Endothelial cell of umbilical vein (primary cell): ENCODE data around the gene DNAJC11. TPM values are rescaled to one million over a fixed set of nuclear protein-coding genes. Genes with fewer than 3 reads are reported as not detected.

ENCODE experiments used
- BruUV-seq: library from RNA; stranded (reverse); fragments of 400-500 nt; replicated peaks from 2 replicates; lab custom pipeline; 2021; lab: Mats Ljungman, UMichigan
- CTCF ChIA-PET: fragments of 300-600, 350-600 bp; sonication (Branson Sonifier 250); formaldehyde crosslinking; loops from one replicate; lab custom pipeline; 2021; ENCODE audit warnings: antibody characterized with exemption, inconsistent platforms; lab: Charles Lee
- POLR2A ChIA-PET: fragments of 300-600, 350-600 bp; sonication (Branson Sonifier 250); formaldehyde crosslinking; loops from one replicate; lab custom pipeline; 2021; ENCODE audit warnings: antibody characterized with exemption, inconsistent platforms; lab: Charles Lee
- DNase-seq: peaks from one replicate; pipeline ENCODE4 v3.0.0-alpha.2; 2011; ENCODE audit warnings: low read depth, low spot score
- FAIRE-seq: peaks from 2 replicates; lab custom pipeline; 2011; peaks lifted over from hg19 to GRCh38; lab: Jason Lieb, UNC
- H2AFZ ChIP-seq: 2 replicates; pipeline ENCODE4 v1.6.0; 2012; ENCODE audit warnings: low read depth, low read length, control low read depth, inconsistent platforms
- H3K27ac ChIP-seq: 2 replicates; pipeline ENCODE4 v1.5.1; 2011; ENCODE audit warnings: low read depth, mild to moderate bottlenecking, control low read depth, low read length, moderate library complexity; ENCODE audit not compliant: insufficient read depth
- H3K27me3 ChIP-seq, 2 experiments: 2 replicates each; pipeline versions ENCODE4 v1.6.0 to v1.6.1; 2011; ENCODE audit warnings: low read length in 2 of 2, mixed read lengths in 1 of 2; ENCODE audit not compliant: control insufficient read depth in 2 of 2, insufficient read depth in 2 of 2
- H3K36me3 ChIP-seq, 2 experiments: 2 replicates in 1 of 2; 3 replicates in 1 of 2; pipeline ENCODE4 v1.5.1; 2011; ENCODE audit warnings: low read length in 2 of 2, mild to moderate bottlenecking in 1 of 2, moderate library complexity in 1 of 2; ENCODE audit not compliant: control insufficient read depth in 2 of 2, insufficient read depth in 2 of 2; ENCODE audit errors: extremely low read depth in 1 of 2
- H3K4me1 ChIP-seq: 3 replicates; pipeline ENCODE4 v1.5.1; 2011; ENCODE audit warnings: mild to moderate bottlenecking, low read length; ENCODE audit not compliant: control insufficient read depth, insufficient read depth; ENCODE audit errors: extremely low read depth
- H3K4me2 ChIP-seq: 2 replicates; pipeline ENCODE4 v1.6.1; 2011; ENCODE audit warnings: low read length, control low read depth, mixed read lengths; ENCODE audit not compliant: insufficient read depth
- H3K4me3 ChIP-seq, 3 experiments: fragments of 200-600 bp in 1 of 3; sonication (generic), shearing (Covaris generic) in 1 of 3; replicated peaks in 1 of 3; 2 replicates each; pipeline ENCODE4 v1.5.1; 2011 to 2016; ENCODE audit warnings: control low read depth in 3 of 3, low read length in 3 of 3, mild to moderate bottlenecking in 2 of 3, inconsistent platforms in 1 of 3, low read depth in 1 of 3, moderate library complexity in 1 of 3; ENCODE audit not compliant: insufficient read depth in 1 of 3
- H3K79me2 ChIP-seq: 2 replicates; pipeline ENCODE4 v1.6.0; 2012; ENCODE audit warnings: low read length, inconsistent platforms; ENCODE audit not compliant: control insufficient read depth, insufficient read depth
- H3K9ac ChIP-seq: replicated peaks from 2 replicates; pipeline ENCODE3; 2011; ENCODE audit warnings: low read length, control low read depth; ENCODE audit not compliant: insufficient read depth; ENCODE audit errors: extremely low read depth
- H3K9me1 ChIP-seq: replicated peaks from 3 replicates; pipeline ENCODE4 v1.6.0; 2011; ENCODE audit warnings: mild to moderate bottlenecking, low read length; ENCODE audit not compliant: control insufficient read depth, insufficient read depth; ENCODE audit errors: extremely low read depth
- H3K9me3 ChIP-seq: replicated peaks from 2 replicates; pipeline ENCODE4 v1.5.1; 2012; ENCODE audit warnings: low read length, inconsistent platforms; ENCODE audit not compliant: control insufficient read depth, insufficient read depth
- H4K20me1 ChIP-seq: replicated peaks from 2 replicates; pipeline ENCODE3; 2011; ENCODE audit warnings: mild to moderate bottlenecking, low read length; ENCODE audit not compliant: control insufficient read depth, insufficient read depth; ENCODE audit errors: extremely low read depth
- EZH2 ChIP-seq: IDR thresholded peaks from 2 replicates; pipeline ENCODE4 v1.6.1; 2012; ENCODE audit warnings: borderline replicate concordance, low read depth, mild to moderate bottlenecking, moderate library complexity, low read length, inconsistent platforms; ENCODE audit not compliant: severe bottlenecking
- FOS ChIP-seq: IDR thresholded peaks from 2 replicates; pipeline ENCODE4 v1.6.1; 2011; ENCODE audit warnings: mild to moderate bottlenecking, low read length, moderate library complexity, borderline replicate concordance; ENCODE audit not compliant: insufficient read depth
- GATA2 ChIP-seq: IDR thresholded peaks from 2 replicates; pipeline ENCODE4 v1.7.0; 2011; ENCODE audit warnings: low read depth, mild to moderate bottlenecking, moderate library complexity, mixed read lengths, low read length; ENCODE audit not compliant: insufficient read length, insufficient read depth
- JUN ChIP-seq: IDR thresholded peaks from 2 replicates; pipeline ENCODE4 v1.6.1; 2011; ENCODE audit warnings: borderline replicate concordance, low read depth; ENCODE audit not compliant: insufficient read length, insufficient read depth
- MYC ChIP-seq: IDR thresholded peaks from one replicate; pipeline ENCODE4 v1.6.1; 2011; ENCODE audit warnings: mild to moderate bottlenecking, low read depth, low read length
- POLR2A ChIP-seq: IDR thresholded peaks from 2 replicates; pipeline ENCODE4 v1.6.1; 2012; ENCODE audit warnings: low read depth, mild to moderate bottlenecking, control low read depth, low read length
- POLR2AphosphoS5 ChIP-seq: IDR thresholded peaks from 2 replicates; pipeline ENCODE4 v1.6.1; 2012; ENCODE audit warnings: low read depth, mild to moderate bottlenecking, control low read depth, low read length, moderate library complexity; ENCODE audit not compliant: insufficient read depth
- dilution Hi-C: fragments of 300-500 bp; cut with MboI; formaldehyde crosslinking; loops from one replicate; pipeline ENCODE4 v1.15.0; 2019; ENCODE audit warnings: low sequenced_read_pairs; ENCODE audit not compliant: extremely low pct_ligation_motif_present
- intact Hi-C: fragments of 100-400 bp; cut with micrococcal nuclease; formaldehyde crosslinking; loops from one replicate; pipeline ENCODE4 v1.10.0; 2022
- polyA plus RNA-seq, 4 experiments: library from polyadenylated mRNA; depleted of rRNA in 3 of 4; stranded (reverse) in 3 of 4; unstranded in 1 of 4; fragments of >200 nt; gene quantifications; 2 replicates each; pipeline versions ENCODE4 v1.2.1 to v1.2.3, GENCODE V29; 2011 to 2012; ENCODE audit warnings: missing spikeins in 1 of 4
- total RNA-seq: library from RNA; stranded (reverse); gene quantifications from 2 replicates; pipeline ENCODE4 v1.2.3, GENCODE V29; 2021
- TF ChIP-seq, protein P1 (sequence below), 2 donors: IDR thresholded peaks; 1 replicate in 1 of 2; 2 replicates in 1 of 2; pipeline ENCODE4 v1.5.1; 2011; ENCODE audit warnings: low read length in 2 of 2, mild to moderate bottlenecking in 2 of 2, moderate library complexity in 2 of 2, control low read depth in 1 of 2, inconsistent platforms in 1 of 2, low read depth in 1 of 2; ENCODE audit not compliant: insufficient read depth in 1 of 2; ENCODE audit errors: extremely low read depth in 1 of 2
- TF ChIP-seq, protein P2 (sequence below): IDR thresholded peaks from 2 replicates; pipeline ENCODE4 v1.6.1; 2011; ENCODE audit not compliant: insufficient read depth, insufficient read length

Gene DNAJC11
- total and polyA plus RNA-seq, 2 donors (not counting 3 experiments of a cell fraction or from before 2014, with no cell fraction given) = 31.1 to 64.3 TPM

DNA sequence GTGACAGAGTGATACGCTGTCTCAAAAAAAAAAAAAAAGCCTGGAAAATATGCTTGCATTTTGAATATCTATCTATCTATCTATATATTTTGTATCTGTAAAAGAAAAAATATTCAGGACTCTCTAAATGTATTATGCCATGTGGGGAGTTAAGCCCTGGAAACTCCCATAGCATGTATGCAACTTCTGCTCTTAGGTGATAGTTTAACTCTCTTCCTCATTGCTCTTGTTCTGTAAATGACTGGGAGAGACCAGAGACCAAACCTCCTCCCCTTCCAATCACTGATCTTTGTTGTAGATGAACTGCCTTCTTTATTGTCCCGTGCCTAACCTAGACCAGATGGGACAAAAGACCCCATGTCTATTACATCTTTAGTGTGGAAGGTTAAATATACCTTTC lies 46.1 kb upstream of the DNAJC11 start:
- intact Hi-C loops = no loop called here
- no peaks in the 10 kb centered on the region for H3K9me3 ChIP-seq
- no peak overlapping the region for H3K9ac ChIP-seq
- H3K36me3 ChIP-seq = no peaks in the 10 kb centered on the region
- dilution Hi-C loops = no loop called here
- peaks cover 8% of the 10 kb centered on the region for H3K4me1 ChIP-seq
- H3K79me2 ChIP-seq = no peaks in the 10 kb centered on the region
- ChIA-PET POLR2A (no interaction called here), CTCF (interaction anchor here (1.5 to 1.6 kb wide), 2 partner anchors 30 to 322 kb away, joined by 3 to 5 read pairs; no protein-coding TSS in a partner anchor)
- BruUV-seq = no TSS peak
- H2AFZ ChIP-seq = no peak overlapping the region
- H3K9me1 ChIP-seq = no peaks in the 10 kb centered on the region
- TF ChIP-seq, protein P1, sequence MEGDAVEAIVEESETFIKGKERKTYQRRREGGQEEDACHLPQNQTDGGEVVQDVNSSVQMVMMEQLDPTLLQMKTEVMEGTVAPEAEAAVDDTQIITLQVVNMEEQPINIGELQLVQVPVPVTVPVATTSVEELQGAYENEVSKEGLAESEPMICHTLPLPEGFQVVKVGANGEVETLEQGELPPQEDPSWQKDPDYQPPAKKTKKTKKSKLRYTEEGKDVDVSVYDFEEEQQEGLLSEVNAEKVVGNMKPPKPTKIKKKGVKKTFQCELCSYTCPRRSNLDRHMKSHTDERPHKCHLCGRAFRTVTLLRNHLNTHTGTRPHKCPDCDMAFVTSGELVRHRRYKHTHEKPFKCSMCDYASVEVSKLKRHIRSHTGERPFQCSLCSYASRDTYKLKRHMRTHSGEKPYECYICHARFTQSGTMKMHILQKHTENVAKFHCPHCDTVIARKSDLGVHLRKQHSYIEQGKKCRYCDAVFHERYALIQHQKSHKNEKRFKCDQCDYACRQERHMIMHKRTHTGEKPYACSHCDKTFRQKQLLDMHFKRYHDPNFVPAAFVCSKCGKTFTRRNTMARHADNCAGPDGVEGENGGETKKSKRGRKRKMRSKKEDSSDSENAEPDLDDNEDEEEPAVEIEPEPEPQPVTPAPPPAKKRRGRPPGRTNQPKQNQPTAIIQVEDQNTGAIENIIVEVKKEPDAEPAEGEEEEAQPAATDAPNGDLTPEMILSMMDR (IDR thresholded peaks at IDR 0.05; ENCODE audit: extremely low read depth in 1 of 2, insufficient read depth in 1 of 2, low read depth in 1 of 2, low read length in 2 of 2) = no peak
- H3K4me3 ChIP-seq = no peak overlapping the region
- no peaks in the 10 kb centered on the region for H3K27me3 ChIP-seq
- no peak overlapping the region for H3K27ac ChIP-seq
- no peak for DNase-seq
- no peak overlapping the region for H3K4me2 ChIP-seq
- no peaks in the 10 kb centered on the region for H4K20me1 ChIP-seq
- no peak for FAIRE-seq

DNA sequence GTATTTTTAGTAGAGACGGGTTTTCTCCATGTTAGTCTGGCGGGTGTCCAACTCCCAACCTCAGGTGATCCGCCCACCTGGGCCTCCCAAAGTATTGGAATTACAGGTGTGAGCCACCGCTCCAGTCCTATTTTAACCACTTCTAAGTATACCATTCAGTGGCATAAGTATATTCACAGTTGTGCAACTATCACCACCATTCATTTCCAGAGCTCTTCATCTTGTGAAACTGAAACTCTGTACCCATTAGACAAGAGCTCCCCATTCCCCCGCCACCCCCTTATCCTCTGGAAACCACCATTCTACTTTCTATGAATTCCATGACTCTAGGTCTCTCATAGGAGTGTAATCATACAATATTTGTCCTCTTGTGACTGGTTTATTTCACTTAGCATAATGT lies 43.5 kb upstream of the DNAJC11 start:
- H3K27me3 ChIP-seq = no peaks in the 10 kb centered on the region
- FAIRE-seq (no peak), DNase-seq (no peak)
- intact Hi-C loops = no loop called here
- H4K20me1 ChIP-seq = no peaks in the 10 kb centered on the region
- no peaks in the 10 kb centered on the region for H3K36me3 ChIP-seq
- TF ChIP-seq MYC (no peak), EZH2 (no peak), POLR2A (no peak), POLR2AphosphoS5 (no peak), GATA2 (no peak), JUN (no peak), FOS (no peak)
- TF ChIP-seq, protein P1 (IDR thresholded peaks at IDR 0.05; ENCODE audit: extremely low read depth in 1 of 2, insufficient read depth in 1 of 2, low read depth in 1 of 2, low read length in 2 of 2) = no peak
- TF ChIP-seq, protein P2, sequence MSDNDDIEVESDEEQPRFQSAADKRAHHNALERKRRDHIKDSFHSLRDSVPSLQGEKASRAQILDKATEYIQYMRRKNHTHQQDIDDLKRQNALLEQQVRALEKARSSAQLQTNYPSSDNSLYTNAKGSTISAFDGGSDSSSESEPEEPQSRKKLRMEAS = no peak
- dilution Hi-C loops = no loop called here
- no peak overlapping the region for H3K4me2 ChIP-seq
- H3K4me3 ChIP-seq = no peak overlapping the region
- POLR2A ChIA-PET = no interaction called here
- H3K27ac ChIP-seq = no peak overlapping the region
- BruUV-seq = no TSS peak
- CTCF ChIA-PET = interaction anchor here (2.2 kb wide), 1 partner anchor 325 kb away, joined by 14 read pairs; no protein-coding TSS in a partner anchor
- no peak overlapping the region for H3K9ac ChIP-seq
- no peaks in the 10 kb centered on the region for H3K9me1 ChIP-seq
- H3K4me1 ChIP-seq = peaks cover 8% of the 10 kb centered on the region
- H3K79me2 ChIP-seq = no peaks in the 10 kb centered on the region
- no peaks in the 10 kb centered on the region for H3K9me3 ChIP-seq
- no peak overlapping the region for H2AFZ ChIP-seq
